Astrocyte (in vitro differentiated cells and primary cell): ENCODE data around the gene DDTL.

Experiments
- CTCF ChIP-seq: IDR thresholded peaks from 2 replicates; pipeline ENCODE4 v1.5.1; 2011; ENCODE audit warnings: low read depth, mild to moderate bottlenecking, inconsistent platforms, low read length, moderate library complexity; ENCODE audit not compliant: insufficient read depth
- EZH2 ChIP-seq: IDR thresholded peaks from 2 replicates; pipeline ENCODE4 v1.6.1; 2012; ENCODE audit warnings: mild to moderate bottlenecking, low read length, inconsistent platforms; ENCODE audit not compliant: insufficient read depth

GRCh38 chr22:23938328-23939016, 28.2 kb upstream of the DDTL start:
- TF ChIP-seq EZH2 (no peak), CTCF (no peak)
